Spleen (tissue), 11 donors: ENCODE data around the gene STUM. TPM values are rescaled to one million over a fixed set of nuclear protein-coding genes. Genes with fewer than 3 reads are reported as not detected.

ENCODE experiments used
- DNase-seq: peaks from one replicate; pipeline ENCODE4 v3.0.0-alpha.2; 2020
- H3K27ac ChIP-seq, 8 donors: fragments of 200-600 bp; sonication (generic) in 7 of 8; 1 replicate in 4 of 8; 2 replicates in 4 of 8; pipeline versions ENCODE4 v1.5.0 to v1.8.0; 2016 to 2021; ENCODE audit warnings: inconsistent platforms in 4 of 8, mild to moderate bottlenecking in 4 of 8, moderate library complexity in 1 of 8
- H3K27me3 ChIP-seq, 7 donors: fragments of 200-600 bp; sonication (generic) in 6 of 7; replicated peaks in 1 of 7; 1 replicate in 4 of 7; 2 replicates in 3 of 7; pipeline versions ENCODE4 v1.5.0 to v1.8.0; 2016 to 2021; ENCODE audit warnings: inconsistent platforms in 3 of 7, mild to moderate bottlenecking in 1 of 7
- H3K36me3 ChIP-seq, 6 donors: fragments of 200-600 bp; sonication (generic) in 5 of 6; 1 replicate in 4 of 6; 2 replicates in 2 of 6; pipeline versions ENCODE4 v1.5.0 to v1.8.0; 2016 to 2021; ENCODE audit warnings: inconsistent platforms in 2 of 6
- H3K4me1 ChIP-seq, 6 donors: fragments of 200-600 bp; sonication (generic) in 5 of 6; 1 replicate in 3 of 6; 2 replicates in 3 of 6; pipeline versions ENCODE4 v1.5.0 to v1.8.0; 2016 to 2021; ENCODE audit warnings: inconsistent platforms in 3 of 6
- H3K4me3 ChIP-seq, 8 donors: fragments of 200-600 bp; sonication (generic) in 7 of 8; 1 replicate in 4 of 8; 2 replicates in 4 of 8; pipeline versions ENCODE4 v1.5.0 to v1.8.0; 2016 to 2021; ENCODE audit warnings: inconsistent platforms in 4 of 8, mild to moderate bottlenecking in 4 of 8, moderate library complexity in 2 of 8
- H3K9me3 ChIP-seq, 8 donors: fragments of 200-600 bp; sonication (generic) in 7 of 8; 1 replicate in 4 of 8; 2 replicates in 4 of 8; pipeline versions ENCODE4 v1.5.0 to v1.8.0; 2016 to 2021; ENCODE audit warnings: inconsistent platforms in 4 of 8
- CTCF ChIP-seq, 11 experiments: fragments of 200-600 bp in 7 of 11; fragments of 450-650 bp in 4 of 11; sonication (generic) in 4 of 11; IDR thresholded peaks in 8 of 11; conservative IDR thresholded peaks in 3 of 11; 1 replicate in 7 of 11; 2 replicates in 4 of 11; pipeline versions ENCODE4 v1.4.0 to v1.8.0; 2016 to 2021; ENCODE audit warnings: antibody characterized with exemption in 11 of 11, inconsistent platforms in 4 of 11, mild to moderate bottlenecking in 1 of 11
- POLR2A ChIP-seq, 3 donors: fragments of 450-650 bp; IDR thresholded peaks; one replicate each; pipeline ENCODE4 v1.5.1; 2017; ENCODE audit warnings: antibody characterized with exemption in 3 of 3, mild to moderate bottlenecking in 1 of 3
- POLR2AphosphoS5 ChIP-seq, 3 donors: sonication (generic); formaldehyde crosslinking; IDR thresholded peaks; one replicate each; pipeline ENCODE4 v1.5.1; 2017; ENCODE audit warnings: antibody characterized with exemption in 3 of 3
- WGBS, 5 donors: extraction: QIAGEN DNeasy Blood & Tissue Kit in 3 of 5; methylation state at CpG; one replicate each; pipeline versions ENCODE4 v1.1.5 to v1.1.7; 2013 to 2018; 5-methylcytosine and 5-hydroxymethylcytosine counted together
- intact Hi-C: fragments of 100-400 bp; cut with DNase I; formaldehyde crosslinking; loops from one replicate; pipeline ENCODE4 v1.15.0; 2023; ENCODE audit warnings: low total_unique reads
- polyA plus RNA-seq, 3 donors: library from polyadenylated mRNA; stranded (reverse); fragments of 200-250 nt; gene quantifications; one replicate each; pipeline ENCODE4 v1.2.1, GENCODE V29; 2013
- total RNA-seq, 7 donors: library from RNA; depleted of rRNA in 3 of 7; stranded (reverse); fragments of >200 nt in 3 of 7; fragmentation: NEBNext Ultra II Directional in 4 of 7; extraction: Animal tissue kit (Norgen Biotek cat#: 25700) in 4 of 7; gene quantifications; one replicate each; pipeline versions ENCODE4 v1.1.0 to v1.2.1, GENCODE V29; 2016 to 2021
- donor health status: healthy with polysubstance abuse.
- donor health status: DM: no; HTN: no; CAD: no; lungs with moderate emphysema.
- donor health status: DM: no; HTN: no; CAD: no.
- donor health status: Bipolar disorder and iron deficiency.
- donor health status: healthy.
- donor health status: DM: no; HTN: no; CAD: no.
- donor health status: DM: yes; HTN: yes; CAD: no.

The STUM gene
- total and polyA plus RNA-seq, 10 donors, result 0.11 to 2.8 (median 0.49) TPM

GRCh38 chr1:226607268-226607660 is 58.7 kb downstream of the STUM start:
- WGBS, 5 donors, result 93 to 96% (median 95%) methylated on average over 12 of the region's 12 CpGs
- intact Hi-C loops, result loop anchor here (10.0 kb wide), 1 partner anchor 182 kb away; no protein-coding TSS in a partner anchor
- TF ChIP-seq POLR2A (IDR thresholded peaks at IDR 0.05), result no peak
- no peak for TF ChIP-seq POLR2AphosphoS5 (IDR thresholded peaks at IDR 0.05)
- TF ChIP-seq CTCF (IDR thresholded peaks at IDR 0.05 in 8 of 11, conservative IDR thresholded peaks at IDR 0.05 in 3 of 11), result no peak
- Histone ChIP-seq H3K4me3 (no peak overlapping the region), H3K36me3 (no peaks in the 10 kb centered on the region), H3K27me3 (peaks cover 0 to 12% (median 4%) of the 10 kb centered on the region in 7 donors), H3K27ac (no peak overlapping the region), H3K9me3 (no peaks in the 10 kb centered on the region), H3K4me1 (peaks cover 0 to 27% (median 12%) of the 10 kb centered on the region in 6 donors)
- DNase-seq, result peak; percentile 52

GRCh38 chr1:226607821-226608220 is 59.3 kb downstream of the STUM start:
- Histone ChIP-seq H3K4me3 (no peak overlapping the region), H3K27me3 (peaks cover 0 to 12% (median 4%) of the 10 kb centered on the region in 7 donors), H3K27ac (no peak overlapping the region), H3K4me1 (peaks cover 0 to 22% (median 10%) of the 10 kb centered on the region in 6 donors), H3K36me3 (no peaks in the 10 kb centered on the region), H3K9me3 (no peaks in the 10 kb centered on the region)
- peak; percentile 43 for DNase-seq
- WGBS, 5 donors, result 86 to 100% (median 95%) methylated on average over 1 of the region's 1 CpG
- intact Hi-C loops, result loop anchor here (10.0 kb wide), 1 partner anchor 183 kb away; no protein-coding TSS in a partner anchor
- TF ChIP-seq POLR2A (IDR thresholded peaks at IDR 0.05) (no peak), CTCF (IDR thresholded peaks at IDR 0.05 in 8 of 11, conservative IDR thresholded peaks at IDR 0.05 in 3 of 11) (no peak), POLR2AphosphoS5 (IDR thresholded peaks at IDR 0.05) (no peak)

GRCh38 chr1:226608699-226609505 is 60.3 kb downstream of the STUM start:
- no peak overlapping the region for H3K4me3 ChIP-seq
- peaks cover 0 to 12% (median 4%) of the 10 kb centered on the region in 7 donors for H3K27me3 ChIP-seq
- H3K4me1 ChIP-seq, result peaks cover 0 to 11% (median 4%) of the 10 kb centered on the region in 6 donors
- intact Hi-C loops, result loop anchor here (10.0 kb wide), 1 partner anchor 184 kb away; no protein-coding TSS in a partner anchor
- peak; percentile 88 for DNase-seq
- TF ChIP-seq POLR2A (IDR thresholded peaks at IDR 0.05) (no peak), POLR2AphosphoS5 (IDR thresholded peaks at IDR 0.05) (no peak), CTCF (IDR thresholded peaks at IDR 0.05 in 8 of 11, conservative IDR thresholded peaks at IDR 0.05 in 3 of 11) (peak; percentile 10 to 92 (median 81))
- H3K27ac ChIP-seq, result no peak overlapping the region
- no peaks in the 10 kb centered on the region for H3K9me3 ChIP-seq
- 50 to 63% (median 63%) methylated on average over 18 of the region's 18 CpGs for WGBS, 5 donors
- H3K36me3 ChIP-seq, result no peaks in the 10 kb centered on the region

- WGBS, 5 donors, result 80 to 87% (median 86%) methylated on average over 11 of the region's 11 CpGs
- DNase-seq, result peak; percentile 55
- TF ChIP-seq CTCF (IDR thresholded peaks at IDR 0.05 in 8 of 11, conservative IDR thresholded peaks at IDR 0.05 in 3 of 11) (no peak), POLR2A (IDR thresholded peaks at IDR 0.05) (no peak), POLR2AphosphoS5 (IDR thresholded peaks at IDR 0.05) (no peak)
Observed at GRCh38 chr1:226609836-226610455, 61.4 kb downstream of the STUM start.

More at GRCh38 chr1:226609836-226610455, 61.4 kb downstream of the STUM start:
- Histone ChIP-seq H3K4me1 (peaks cover 0 to 3% (median under 1%) of the 10 kb centered on the region in 6 donors), H3K9me3 (no peaks in the 10 kb centered on the region), H3K36me3 (no peaks in the 10 kb centered on the region), H3K27ac (no peak overlapping the region), H3K4me3 (no peak overlapping the region), H3K27me3 (peaks cover 0 to 12% (median 4%) of the 10 kb centered on the region in 7 donors)
- intact Hi-C loops, result loop anchor here (10.0 kb wide), 1 partner anchor 185 kb away; no protein-coding TSS in a partner anchor
